Inflammatory macrophage treated with lipopolysaccharide for 1 hour (primary cell): ENCODE measurements around the gene SOHLH1.
"Not testable (repeated sequence)": the region's sequence is repeated elsewhere in the genome, so short reads cannot be mapped to it uniquely, and the experiment has no call there.

Experiments
- DNase-seq, 2 donors: peaks; one replicate each; pipeline ENCODE4 v3.0.0-alpha.2; 2020 to 2022

The SOHLH1 gene

GRCh38 chr9:135676891-135677290 lies 22.4 kb downstream of the SOHLH1 start:
- no peak for DNase-seq

GRCh38 chr9:135674977-135675376 lies 24.3 kb downstream of the SOHLH1 start:
- no peak for DNase-seq

- no peak for DNase-seq
Measured at GRCh38 chr9:135673941-135674340, 25.3 kb downstream of the SOHLH1 start.

- DNase-seq, result not testable (repeated sequence)
Measured at GRCh38 chr9:135672786-135673185, 26.5 kb downstream of the SOHLH1 start.

DNA sequence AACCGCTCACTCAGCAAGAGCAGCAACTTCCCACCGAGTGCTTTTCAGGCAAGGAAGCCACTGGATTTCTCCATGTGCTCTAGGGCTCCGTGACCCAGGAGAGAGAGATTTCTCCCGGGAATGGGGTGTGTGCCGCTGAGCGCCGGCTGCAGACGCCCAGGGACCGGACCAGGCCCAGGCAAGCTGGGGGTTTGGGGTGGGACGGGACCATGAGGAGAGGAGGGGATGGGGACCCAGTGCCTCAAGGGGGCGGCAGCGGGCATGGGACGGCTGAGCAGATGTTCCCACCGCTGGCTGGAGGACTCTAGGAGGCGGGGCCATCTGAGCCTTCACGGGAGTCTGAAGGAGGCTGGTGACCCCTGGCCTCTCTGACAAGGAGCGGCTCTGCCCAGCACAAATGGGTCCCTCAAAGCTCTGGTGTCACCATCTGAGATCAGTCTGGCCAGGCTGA lies 27.7 kb downstream of the SOHLH1 start:
- no peak for DNase-seq

DNA sequence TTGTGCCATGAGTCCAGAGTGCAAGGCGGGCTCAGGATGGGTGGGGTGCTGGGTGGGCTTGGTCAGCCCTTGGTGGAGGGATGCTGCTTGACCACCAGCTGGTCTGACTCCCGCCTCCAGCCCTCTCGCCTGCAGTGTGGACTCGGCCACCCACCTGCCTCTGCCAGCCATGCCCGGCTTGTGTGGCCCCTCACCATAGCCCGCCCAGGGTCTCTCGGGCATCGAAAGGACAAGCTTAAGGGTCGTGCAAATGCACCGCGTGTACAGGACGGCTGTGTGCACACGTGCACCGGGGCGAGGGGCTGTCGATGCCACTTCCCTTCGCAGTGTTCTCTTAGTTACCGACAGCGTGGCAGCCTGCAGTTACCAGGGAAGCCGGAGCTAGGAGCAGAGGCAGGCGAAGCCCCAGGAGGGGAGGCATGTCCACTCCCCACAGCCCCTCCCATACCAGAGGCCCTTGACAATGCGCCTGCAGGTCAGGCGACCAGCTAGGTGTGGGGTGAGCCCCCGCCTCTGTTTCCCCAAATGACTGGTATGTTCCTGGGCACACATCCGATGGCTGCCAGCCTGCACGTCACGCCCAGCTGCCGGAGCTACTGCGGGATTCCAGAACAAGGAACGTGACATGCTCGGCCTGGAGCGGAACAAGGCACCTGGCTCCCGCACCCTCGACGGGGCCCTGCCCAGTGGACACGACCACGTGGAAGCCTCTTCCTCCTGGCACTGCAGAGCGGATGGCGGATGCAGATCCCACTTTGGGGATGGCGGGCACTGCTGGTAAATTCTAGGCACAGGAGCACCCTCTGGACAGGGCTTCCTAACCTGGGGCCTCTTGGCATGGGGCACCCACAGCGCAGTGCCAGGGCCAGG lies 28.3 kb downstream of the SOHLH1 start:
- no peak for DNase-seq

GRCh38 chr9:135669616-135670285 lies 29.5 kb downstream of the SOHLH1 start:
- DNase-seq, result no peak

DNA sequence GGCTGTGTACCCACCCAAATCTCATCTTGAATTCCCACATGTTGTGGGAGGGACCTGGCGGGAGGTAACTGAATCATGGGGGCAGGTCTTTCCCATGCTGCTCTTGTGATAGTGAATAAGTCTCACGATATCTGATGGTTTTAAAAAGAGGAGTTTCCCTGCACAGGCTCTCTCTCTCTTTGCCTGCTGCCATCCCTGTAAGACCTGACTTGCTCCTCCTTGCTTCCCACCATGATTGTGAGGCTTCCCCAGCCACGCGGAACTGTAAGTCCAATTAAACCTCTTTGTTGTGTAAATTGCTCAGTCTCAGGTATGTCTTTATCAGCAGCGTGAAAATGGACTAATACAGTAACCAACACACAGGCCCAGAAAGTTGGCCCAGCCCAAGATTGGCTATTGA lies 30.3 kb downstream of the SOHLH1 start:
- not testable (repeated sequence) for DNase-seq

DNA sequence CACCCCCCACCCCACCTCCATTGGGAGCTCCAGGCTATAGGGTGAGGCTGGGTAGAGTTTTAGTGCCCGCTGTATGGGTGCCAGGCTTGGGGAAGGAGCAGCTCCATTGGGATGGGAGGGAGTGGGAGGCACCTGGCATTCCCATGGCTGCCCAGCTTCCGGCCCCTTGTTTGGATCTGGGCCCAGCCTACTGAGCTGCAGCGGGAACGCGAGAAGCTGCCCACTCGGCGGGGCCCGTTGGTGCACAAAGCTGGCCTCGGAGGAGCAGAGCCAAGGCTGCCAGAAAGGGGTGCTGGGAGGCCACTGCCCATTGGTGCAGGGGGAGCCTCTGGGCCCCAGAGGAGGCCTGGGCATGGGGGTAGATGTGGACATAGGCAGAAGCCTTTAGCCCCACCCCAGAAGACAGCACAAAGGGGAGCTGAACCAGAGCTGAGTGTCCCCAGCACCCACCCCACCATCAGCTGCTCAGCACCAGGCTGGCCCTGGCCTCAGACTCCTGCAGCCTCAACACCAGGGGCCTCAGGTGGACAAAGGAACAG lies 31.7 kb downstream of the SOHLH1 start:
- DNase-seq, result no peak

DNA sequence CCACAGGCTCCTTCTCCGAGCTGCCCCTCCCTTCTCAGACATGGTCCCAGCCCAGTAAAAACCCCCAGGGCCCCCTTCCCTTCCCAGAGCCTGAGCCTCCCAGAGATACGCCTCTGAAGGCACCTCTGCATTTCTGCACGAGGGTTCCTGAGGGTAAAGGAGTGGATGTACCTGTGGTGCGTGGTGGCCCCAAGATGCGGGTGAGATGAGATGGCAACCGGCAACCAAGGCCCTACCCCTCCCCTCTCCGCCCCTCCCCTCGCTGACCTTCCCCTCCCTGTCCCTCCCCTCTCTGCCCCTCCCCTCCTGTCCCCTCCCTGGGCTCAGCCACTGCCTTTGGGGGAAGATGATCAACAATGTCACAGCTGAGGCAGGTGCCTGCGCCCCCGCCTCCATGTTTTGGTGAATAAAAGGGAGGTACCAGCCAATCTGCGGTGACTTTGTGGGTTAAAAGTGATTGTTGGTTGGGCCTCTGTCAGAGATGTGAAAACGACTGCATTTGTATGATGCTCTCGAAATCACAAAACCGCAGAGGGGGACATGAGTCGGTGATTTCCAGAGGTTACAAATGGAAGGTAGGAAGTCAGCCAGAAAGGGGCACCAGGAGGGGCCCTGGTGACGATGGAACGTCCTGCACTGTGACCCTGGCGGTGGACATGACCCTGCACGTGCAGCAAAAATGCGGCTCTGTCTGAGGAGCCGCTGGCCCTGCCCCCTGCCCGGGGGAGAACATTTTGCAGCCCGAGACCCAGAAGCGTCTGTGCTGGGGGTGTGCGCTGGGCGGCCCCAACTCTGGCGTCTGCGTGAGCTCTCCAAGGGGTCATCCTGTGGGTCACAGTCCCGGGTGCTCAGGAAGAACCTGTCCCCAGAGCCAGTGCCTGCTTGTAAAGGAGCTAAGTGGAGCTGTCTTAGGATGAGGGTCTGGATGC lies 32.5 kb downstream of the SOHLH1 start:
- DNase-seq, result no peak

DNA sequence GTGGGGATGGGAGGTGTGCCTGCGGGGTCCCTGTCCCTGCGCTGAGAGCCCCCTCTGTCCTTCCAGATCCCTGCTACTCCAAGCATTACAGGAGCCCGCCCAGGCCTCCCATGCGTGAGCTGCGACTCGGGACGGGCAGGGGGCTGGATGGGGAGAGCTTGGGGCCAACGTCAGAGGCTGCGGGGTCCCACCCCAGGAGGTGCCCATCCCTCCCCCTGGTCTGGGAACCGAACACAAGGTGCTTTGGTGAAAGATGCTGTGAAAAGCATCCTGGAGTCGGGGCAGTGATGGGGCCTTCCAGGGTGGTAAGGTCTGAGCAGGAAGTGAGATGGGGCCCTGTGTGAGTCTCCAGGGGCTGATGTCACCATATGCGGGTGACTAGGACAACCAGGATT lies 33.5 kb downstream of the SOHLH1 start:
- DNase-seq, result no peak

GRCh38 chr9:135664801-135665794 lies 34.2 kb downstream of the SOHLH1 start:
- no peak for DNase-seq

GRCh38 chr9:135664266-135664665 lies 35.0 kb downstream of the SOHLH1 start:
- DNase-seq, result no peak

DNA sequence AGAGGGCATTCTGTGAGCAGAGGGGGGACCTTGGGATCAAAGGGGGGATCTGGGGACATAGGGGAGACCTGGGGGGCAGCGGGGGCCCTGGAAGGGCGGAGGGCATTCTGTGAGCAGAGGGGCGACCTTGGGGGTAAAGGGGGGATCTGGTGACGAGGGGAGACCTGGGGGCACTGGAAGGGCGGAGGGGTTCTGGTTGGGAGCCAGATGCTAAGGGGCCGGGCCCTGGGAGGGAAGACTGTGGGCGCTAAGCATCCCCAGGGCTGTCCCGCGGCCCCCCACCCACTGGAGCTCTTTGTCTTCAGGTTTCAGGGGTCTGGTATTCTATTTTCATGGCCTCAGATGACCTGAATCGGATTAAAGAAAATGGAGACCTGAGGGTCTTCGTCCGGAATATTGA lies 35.4 kb downstream of the SOHLH1 start:
- no peak for DNase-seq

GRCh38 chr9:135663451-135663770 lies 35.9 kb downstream of the SOHLH1 start:
- no peak for DNase-seq

DNA sequence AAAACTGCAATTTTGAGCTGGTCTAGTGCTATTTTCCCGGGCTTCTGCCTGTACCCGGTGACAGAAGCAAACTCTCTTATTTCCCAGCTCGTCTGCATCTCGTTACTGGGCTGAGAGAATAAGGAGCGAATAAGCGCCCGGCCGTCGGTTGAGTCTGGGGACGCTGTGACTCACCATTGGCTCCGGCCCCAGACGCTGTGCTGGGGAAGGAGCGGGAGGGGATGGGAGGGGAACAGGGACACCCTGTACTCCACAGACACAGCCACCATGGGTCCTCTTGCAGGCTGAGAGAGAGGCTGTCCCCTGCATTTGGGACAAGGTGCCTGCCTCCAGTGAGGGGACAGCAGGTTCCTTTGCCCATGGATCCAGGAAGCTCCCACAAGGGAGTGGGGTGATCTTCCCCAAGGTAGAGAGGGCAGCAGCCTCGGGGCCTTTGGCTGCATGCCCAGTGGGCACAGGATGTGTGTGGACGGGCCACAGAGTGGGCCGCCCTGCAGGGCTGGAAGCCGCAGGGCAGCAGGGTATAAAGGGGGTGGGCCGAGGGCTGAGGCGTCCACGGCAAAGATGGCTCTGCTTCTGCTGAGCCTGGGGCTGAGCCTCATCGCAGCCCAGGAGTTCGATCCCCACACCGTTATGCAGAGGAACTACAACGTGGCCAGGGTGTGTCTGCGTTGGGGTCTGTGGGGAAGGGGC lies 36.4 kb downstream of the SOHLH1 start, which contains the start of gene LCN9:
Gene LCN9, plus strand, starts transcription at position 552 of the 693 bp plus-strand sequence. Its CDS starts 13 bp downstream, at position 565.
- no peak for DNase-seq

GRCh38 chr9:135661816-135662560 lies 37.3 kb downstream of the SOHLH1 start:
- no peak for DNase-seq

DNA sequence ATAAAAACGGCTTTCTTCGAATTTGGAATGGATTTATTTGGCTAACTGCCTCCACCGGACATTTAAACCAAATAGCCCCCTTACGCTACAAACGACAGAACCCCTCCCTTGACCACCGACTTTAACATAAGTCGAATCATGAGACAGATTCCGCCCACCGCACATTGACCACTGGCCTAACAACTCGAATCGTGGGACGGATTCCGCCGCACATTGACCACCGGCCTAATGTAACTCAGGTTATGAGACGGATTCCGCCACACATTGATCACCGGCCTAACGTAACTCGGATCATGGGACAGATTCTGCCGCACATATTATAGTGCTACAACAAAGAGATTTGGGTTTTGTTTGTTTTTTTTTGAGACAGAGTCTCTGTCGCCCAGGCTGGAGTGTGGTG lies 38.9 kb downstream of the SOHLH1 start:
- DNase-seq, result no peak

- no peak for DNase-seq
Measured at GRCh38 chr9:135659252-135659651, 40.0 kb downstream of the SOHLH1 start.

GRCh38 chr9:135657416-135657815 lies 41.9 kb downstream of the SOHLH1 start:
- no peak for DNase-seq
